Spleen (tissue), 11 donors: Measurements from ENCODE around the gene ALPK3. TPM values are rescaled to one million over a fixed set of nuclear protein-coding genes. Genes with fewer than 3 reads are reported as not detected.

Experiments used
- DNase-seq: peaks from one replicate; pipeline ENCODE4 v3.0.0-alpha.2; 2020
- H3K27ac ChIP-seq, 8 donors: fragments of 200-600 bp; sonication (generic) in 7 of 8; 1 replicate in 4 of 8; 2 replicates in 4 of 8; pipeline versions ENCODE4 v1.5.0 to v1.8.0; 2016 to 2021; ENCODE audit warnings: inconsistent platforms in 4 of 8, mild to moderate bottlenecking in 4 of 8, moderate library complexity in 1 of 8
- H3K27me3 ChIP-seq, 7 donors: fragments of 200-600 bp; sonication (generic) in 6 of 7; replicated peaks in 1 of 7; 1 replicate in 4 of 7; 2 replicates in 3 of 7; pipeline versions ENCODE4 v1.5.0 to v1.8.0; 2016 to 2021; ENCODE audit warnings: inconsistent platforms in 3 of 7, mild to moderate bottlenecking in 1 of 7
- H3K36me3 ChIP-seq, 6 donors: fragments of 200-600 bp; sonication (generic) in 5 of 6; 1 replicate in 4 of 6; 2 replicates in 2 of 6; pipeline versions ENCODE4 v1.5.0 to v1.8.0; 2016 to 2021; ENCODE audit warnings: inconsistent platforms in 2 of 6
- H3K4me1 ChIP-seq, 6 donors: fragments of 200-600 bp; sonication (generic) in 5 of 6; 1 replicate in 3 of 6; 2 replicates in 3 of 6; pipeline versions ENCODE4 v1.5.0 to v1.8.0; 2016 to 2021; ENCODE audit warnings: inconsistent platforms in 3 of 6
- H3K4me3 ChIP-seq, 8 donors: fragments of 200-600 bp; sonication (generic) in 7 of 8; 1 replicate in 4 of 8; 2 replicates in 4 of 8; pipeline versions ENCODE4 v1.5.0 to v1.8.0; 2016 to 2021; ENCODE audit warnings: inconsistent platforms in 4 of 8, mild to moderate bottlenecking in 4 of 8, moderate library complexity in 2 of 8
- H3K9me3 ChIP-seq, 8 donors: fragments of 200-600 bp; sonication (generic) in 7 of 8; 1 replicate in 4 of 8; 2 replicates in 4 of 8; pipeline versions ENCODE4 v1.5.0 to v1.8.0; 2016 to 2021; ENCODE audit warnings: inconsistent platforms in 4 of 8
- POLR2A ChIP-seq, 3 donors: fragments of 450-650 bp; IDR thresholded peaks; one replicate each; pipeline ENCODE4 v1.5.1; 2017; ENCODE audit warnings: antibody characterized with exemption in 3 of 3, mild to moderate bottlenecking in 1 of 3
- POLR2AphosphoS5 ChIP-seq, 3 donors: sonication (generic); formaldehyde crosslinking; IDR thresholded peaks; one replicate each; pipeline ENCODE4 v1.5.1; 2017; ENCODE audit warnings: antibody characterized with exemption in 3 of 3
- WGBS, 5 donors: extraction: QIAGEN DNeasy Blood & Tissue Kit in 3 of 5; methylation state at CpG; one replicate each; pipeline versions ENCODE4 v1.1.5 to v1.1.7; 2013 to 2018; 5-methylcytosine and 5-hydroxymethylcytosine counted together
- intact Hi-C: fragments of 100-400 bp; cut with DNase I; formaldehyde crosslinking; loops from one replicate; pipeline ENCODE4 v1.15.0; 2023; ENCODE audit warnings: low total_unique reads
- polyA plus RNA-seq, 3 donors: library from polyadenylated mRNA; stranded (reverse); fragments of 200-250 nt; gene quantifications; one replicate each; pipeline ENCODE4 v1.2.1, GENCODE V29; 2013
- total RNA-seq, 7 donors: library from RNA; depleted of rRNA in 3 of 7; stranded (reverse); fragments of >200 nt in 3 of 7; fragmentation: NEBNext Ultra II Directional in 4 of 7; extraction: Animal tissue kit (Norgen Biotek cat#: 25700) in 4 of 7; gene quantifications; one replicate each; pipeline versions ENCODE4 v1.1.0 to v1.2.1, GENCODE V29; 2016 to 2021
- TF ChIP-seq, protein P1 (sequence below), 11 experiments: fragments of 200-600 bp in 7 of 11; fragments of 450-650 bp in 4 of 11; sonication (generic) in 4 of 11; IDR thresholded peaks in 8 of 11; conservative IDR thresholded peaks in 3 of 11; 1 replicate in 7 of 11; 2 replicates in 4 of 11; pipeline versions ENCODE4 v1.4.0 to v1.8.0; 2016 to 2021; ENCODE audit warnings: antibody characterized with exemption in 11 of 11, inconsistent platforms in 4 of 11, mild to moderate bottlenecking in 1 of 11
- donor health status: healthy with polysubstance abuse.
- donor health status: DM: no; HTN: no; CAD: no; lungs with moderate emphysema.
- donor health status: DM: no; HTN: no; CAD: no.
- donor health status: Bipolar disorder and iron deficiency.
- donor health status: healthy.
- donor health status: DM: no; HTN: no; CAD: no.
- donor health status: DM: yes; HTN: yes; CAD: no.

ALPK3 gene
- total and polyA plus RNA-seq, 10 donors, result 0.13 to 1.1 (median 0.73) TPM

DNA sequence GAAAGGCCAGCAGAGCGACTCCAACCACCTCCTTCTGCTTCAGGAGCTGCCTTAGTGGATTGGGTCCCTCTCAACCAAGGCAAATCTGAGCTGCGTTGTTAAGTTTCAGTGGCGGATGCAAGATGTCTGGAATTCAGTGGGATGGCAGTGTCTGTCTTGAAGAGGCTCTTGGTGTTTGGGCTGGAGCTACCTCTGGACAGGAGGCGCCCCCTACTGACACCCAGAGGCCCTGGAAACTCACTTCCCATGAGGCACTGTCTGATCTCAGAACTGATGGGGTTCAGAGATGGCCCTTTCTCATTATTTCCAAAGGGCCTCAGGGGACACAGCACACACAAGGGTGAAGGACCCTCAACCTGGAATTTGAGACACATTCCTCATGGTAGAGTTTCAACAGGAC, 61.3 kb downstream of the ALPK3 start:
- no peak for DNase-seq
- H3K27ac ChIP-seq, result no peak overlapping the region
- no peak overlapping the region for H3K4me3 ChIP-seq
- 41 to 78% (median 56%) methylated on average over 3 to 4 of the region's 4 CpGs for WGBS, 5 donors
- no peaks in the 10 kb centered on the region for H3K27me3 ChIP-seq
- TF ChIP-seq, protein P1, sequence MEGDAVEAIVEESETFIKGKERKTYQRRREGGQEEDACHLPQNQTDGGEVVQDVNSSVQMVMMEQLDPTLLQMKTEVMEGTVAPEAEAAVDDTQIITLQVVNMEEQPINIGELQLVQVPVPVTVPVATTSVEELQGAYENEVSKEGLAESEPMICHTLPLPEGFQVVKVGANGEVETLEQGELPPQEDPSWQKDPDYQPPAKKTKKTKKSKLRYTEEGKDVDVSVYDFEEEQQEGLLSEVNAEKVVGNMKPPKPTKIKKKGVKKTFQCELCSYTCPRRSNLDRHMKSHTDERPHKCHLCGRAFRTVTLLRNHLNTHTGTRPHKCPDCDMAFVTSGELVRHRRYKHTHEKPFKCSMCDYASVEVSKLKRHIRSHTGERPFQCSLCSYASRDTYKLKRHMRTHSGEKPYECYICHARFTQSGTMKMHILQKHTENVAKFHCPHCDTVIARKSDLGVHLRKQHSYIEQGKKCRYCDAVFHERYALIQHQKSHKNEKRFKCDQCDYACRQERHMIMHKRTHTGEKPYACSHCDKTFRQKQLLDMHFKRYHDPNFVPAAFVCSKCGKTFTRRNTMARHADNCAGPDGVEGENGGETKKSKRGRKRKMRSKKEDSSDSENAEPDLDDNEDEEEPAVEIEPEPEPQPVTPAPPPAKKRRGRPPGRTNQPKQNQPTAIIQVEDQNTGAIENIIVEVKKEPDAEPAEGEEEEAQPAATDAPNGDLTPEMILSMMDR (IDR thresholded peaks at IDR 0.05 in 8 of 11, conservative IDR thresholded peaks at IDR 0.05 in 3 of 11), result peak; percentile 22 to 77 (median 63)
- TF ChIP-seq POLR2A (IDR thresholded peaks at IDR 0.05), result no peak
- intact Hi-C loops, result no loop called here
- no peaks in the 10 kb centered on the region for H3K9me3 ChIP-seq
- H3K4me1 ChIP-seq, result peaks cover 0 to 6% (median 0%) of the 10 kb centered on the region in 6 donors
- no peaks in the 10 kb centered on the region for H3K36me3 ChIP-seq

DNA sequence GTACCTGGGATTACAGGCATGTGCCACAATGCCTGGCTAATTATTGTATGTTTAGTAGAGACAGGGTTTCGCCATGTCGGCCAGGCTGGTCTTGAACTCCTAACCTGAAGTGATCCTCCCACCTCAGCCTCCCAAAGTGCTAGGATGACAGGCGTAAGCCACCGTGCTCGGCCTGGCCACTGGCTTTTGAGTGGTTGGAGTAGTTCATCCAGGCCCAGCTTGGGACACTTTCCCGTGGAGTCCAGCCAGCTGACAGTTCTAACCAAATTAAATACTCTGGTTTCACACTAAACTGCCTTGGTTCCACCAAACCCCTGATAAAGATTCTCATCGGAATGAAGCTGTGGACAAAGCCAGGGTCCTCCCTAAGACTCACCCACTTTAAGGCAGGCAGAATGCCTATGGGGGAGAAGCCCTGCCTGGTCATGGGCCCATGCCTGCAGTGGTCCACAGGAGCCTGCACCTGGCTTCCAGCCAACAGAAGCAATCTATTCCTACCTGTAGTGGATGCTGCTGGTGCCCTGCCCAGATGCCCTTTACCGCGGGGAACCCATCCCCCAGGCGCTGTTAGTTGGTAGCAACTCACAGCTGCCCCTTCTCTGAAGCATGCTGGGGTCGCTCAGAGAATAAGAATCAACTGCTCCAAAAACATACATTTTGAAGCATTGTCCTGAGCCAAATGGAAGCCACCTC, 62.1 kb downstream of the ALPK3 start:
- Histone ChIP-seq H3K27me3 (no peaks in the 10 kb centered on the region), H3K4me1 (peaks cover 0 to 6% (median 0%) of the 10 kb centered on the region in 6 donors), H3K9me3 (no peaks in the 10 kb centered on the region), H3K4me3 (no peak overlapping the region), H3K27ac (no peak overlapping the region), H3K36me3 (no peaks in the 10 kb centered on the region)
- intact Hi-C loops, result no loop called here
- TF ChIP-seq, protein P1 (IDR thresholded peaks at IDR 0.05 in 8 of 11, conservative IDR thresholded peaks at IDR 0.05 in 3 of 11), result no peak
- no peak for TF ChIP-seq POLR2AphosphoS5 (IDR thresholded peaks at IDR 0.05)
- no peak for DNase-seq
- 85 to 95% (median 90%) methylated on average over 8 to 11 of the region's 11 CpGs for WGBS, 5 donors

DNA sequence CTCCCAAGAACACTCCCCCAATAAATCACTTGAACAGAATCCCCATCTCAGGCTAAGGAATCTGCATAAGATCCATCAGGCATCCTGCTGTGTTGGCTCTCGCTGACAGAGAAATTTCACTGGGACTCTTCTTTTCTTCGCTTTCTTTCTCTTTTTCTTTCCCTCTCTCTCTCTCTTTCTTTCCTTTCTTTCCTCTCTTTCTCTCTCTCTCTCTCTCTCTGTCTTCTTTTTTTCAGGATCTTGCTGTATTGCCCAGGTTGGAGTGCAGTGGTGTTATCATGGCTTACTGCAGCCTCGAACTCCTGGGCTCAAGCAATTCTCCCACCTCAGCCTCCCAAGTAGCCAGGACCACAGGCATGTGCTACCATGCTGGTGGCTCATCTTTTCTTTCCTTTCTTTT, 62.9 kb downstream of the ALPK3 start:
- 79 to 89% (median 87%) methylated on average over 3 of the region's 3 CpGs for WGBS, 5 donors
- Histone ChIP-seq H3K4me3 (no peak overlapping the region), H3K36me3 (no peaks in the 10 kb centered on the region), H3K9me3 (no peaks in the 10 kb centered on the region), H3K27ac (no peak overlapping the region), H3K27me3 (no peaks in the 10 kb centered on the region), H3K4me1 (peaks cover 0 to 6% (median 0%) of the 10 kb centered on the region in 6 donors)
- intact Hi-C loops, result no loop called here
- no peak for TF ChIP-seq POLR2A (IDR thresholded peaks at IDR 0.05)
- TF ChIP-seq POLR2AphosphoS5 (IDR thresholded peaks at IDR 0.05), result no peak
- TF ChIP-seq, protein P1 (IDR thresholded peaks at IDR 0.05 in 8 of 11, conservative IDR thresholded peaks at IDR 0.05 in 3 of 11), result no peak
- no peak for DNase-seq

DNA sequence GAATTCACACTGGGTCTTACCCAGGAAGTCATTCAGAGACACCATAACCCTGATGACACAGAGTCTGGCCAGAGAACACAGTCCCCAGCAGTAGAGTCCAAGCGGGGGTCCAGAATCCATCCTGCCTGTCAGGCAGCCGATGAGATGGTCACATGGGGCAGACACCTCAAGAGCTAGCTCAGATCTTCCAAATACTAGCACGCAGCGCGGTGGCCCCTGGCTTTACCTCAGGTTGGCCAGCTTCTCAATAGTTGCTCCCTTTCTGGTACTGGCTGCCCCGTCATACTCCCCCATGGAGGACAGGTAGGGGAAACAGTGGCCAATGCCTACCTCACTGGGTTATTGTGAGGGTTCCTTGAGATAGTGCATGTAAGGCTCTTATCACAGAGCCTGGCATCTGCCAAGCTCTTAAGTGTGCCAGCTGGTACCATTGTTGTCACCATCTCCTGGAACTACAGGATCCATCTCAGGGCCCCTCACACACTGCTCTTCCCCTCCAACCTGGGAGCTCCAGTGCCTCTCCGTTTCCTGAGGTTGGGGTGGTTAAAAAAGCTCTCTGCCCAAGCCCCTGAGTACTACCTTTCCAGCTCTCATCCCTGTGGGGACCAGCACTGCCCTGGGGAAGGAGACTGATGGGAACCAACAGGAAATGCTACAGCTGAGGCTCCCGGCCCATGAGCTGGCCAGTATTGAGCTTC, 63.8 kb downstream of the ALPK3 start:
- no peaks in the 10 kb centered on the region for H3K9me3 ChIP-seq
- H3K27me3 ChIP-seq, result no peaks in the 10 kb centered on the region
- intact Hi-C loops, result no loop called here
- no peak overlapping the region for H3K4me3 ChIP-seq
- TF ChIP-seq POLR2A (IDR thresholded peaks at IDR 0.05) (no peak), POLR2AphosphoS5 (IDR thresholded peaks at IDR 0.05) (no peak)
- TF ChIP-seq, protein P1 (IDR thresholded peaks at IDR 0.05 in 8 of 11, conservative IDR thresholded peaks at IDR 0.05 in 3 of 11), result no peak
- WGBS, 5 donors, result 78 to 92% (median 83%) methylated on average over 8 of the region's 8 CpGs
- DNase-seq, result no peak
- H3K36me3 ChIP-seq, result no peaks in the 10 kb centered on the region
- H3K4me1 ChIP-seq, result peaks cover 0 to 6% (median 0%) of the 10 kb centered on the region in 6 donors
- no peak overlapping the region for H3K27ac ChIP-seq
